HEK293T (cell line): ENCODE results near the gene WIZ.

Experiments
- ARNT ChIP-seq: fragments of 450-650 bp; IDR thresholded peaks from 2 replicates; pipeline ENCODE4 v1.6.1; 2017; ENCODE audit warnings: mild to moderate bottlenecking
- BHLHE40 ChIP-seq: fragments of 450-650 bp; IDR thresholded peaks from 2 replicates; pipeline ENCODE4 v1.6.1; 2016; ENCODE audit warnings: mild to moderate bottlenecking, moderate library complexity, borderline replicate concordance
- ELF4 ChIP-seq: fragments of 450-650 bp; IDR thresholded peaks from 2 replicates; pipeline ENCODE4 v1.6.1; 2017; ENCODE audit warnings: antibody characterized with exemption
- FOXK2 ChIP-seq: fragments of 450-650 bp; IDR thresholded peaks from 2 replicates; pipeline ENCODE4 v1.6.1; 2016; ENCODE audit warnings: mild to moderate bottlenecking
- FOXM1 ChIP-seq: fragments of 450-650 bp; IDR thresholded peaks from 2 replicates; pipeline ENCODE4 v1.6.1; 2017; ENCODE audit warnings: mild to moderate bottlenecking, borderline replicate concordance
- L3MBTL2 ChIP-seq: fragments of 450-650 bp; conservative IDR thresholded peaks from 2 replicates; pipeline ENCODE4 v1.6.1; 2016; ENCODE audit warnings: mild to moderate bottlenecking
- LEF1 ChIP-seq: fragments of 450-650 bp; IDR thresholded peaks from 2 replicates; pipeline ENCODE4 v1.6.1; 2017; ENCODE audit warnings: mild to moderate bottlenecking, borderline replicate concordance
- NFRKB ChIP-seq: fragments of 450-650 bp; IDR thresholded peaks from 2 replicates; pipeline ENCODE4 v1.6.1; 2016; ENCODE audit warnings: mild to moderate bottlenecking, moderate library complexity
- SP1 ChIP-seq: fragments of 450-650 bp; IDR thresholded peaks from 2 replicates; pipeline ENCODE4 v1.6.1; 2017
- SUZ12 ChIP-seq: fragments of 450-650 bp; IDR thresholded peaks from 2 replicates; pipeline ENCODE4 v1.6.1; 2016; ENCODE audit warnings: mild to moderate bottlenecking
- TARDBP ChIP-seq: fragments of 450-650 bp; IDR thresholded peaks from 2 replicates; pipeline ENCODE4 v1.6.1; 2016
- ZNF384 ChIP-seq: fragments of 450-650 bp; IDR thresholded peaks from 2 replicates; pipeline ENCODE4 v1.6.1; 2016
- TF ChIP-seq, protein P1 (sequence below): fragments of 450-650 bp; IDR thresholded peaks from 2 replicates; pipeline ENCODE4 v1.6.1; 2016

DNA sequence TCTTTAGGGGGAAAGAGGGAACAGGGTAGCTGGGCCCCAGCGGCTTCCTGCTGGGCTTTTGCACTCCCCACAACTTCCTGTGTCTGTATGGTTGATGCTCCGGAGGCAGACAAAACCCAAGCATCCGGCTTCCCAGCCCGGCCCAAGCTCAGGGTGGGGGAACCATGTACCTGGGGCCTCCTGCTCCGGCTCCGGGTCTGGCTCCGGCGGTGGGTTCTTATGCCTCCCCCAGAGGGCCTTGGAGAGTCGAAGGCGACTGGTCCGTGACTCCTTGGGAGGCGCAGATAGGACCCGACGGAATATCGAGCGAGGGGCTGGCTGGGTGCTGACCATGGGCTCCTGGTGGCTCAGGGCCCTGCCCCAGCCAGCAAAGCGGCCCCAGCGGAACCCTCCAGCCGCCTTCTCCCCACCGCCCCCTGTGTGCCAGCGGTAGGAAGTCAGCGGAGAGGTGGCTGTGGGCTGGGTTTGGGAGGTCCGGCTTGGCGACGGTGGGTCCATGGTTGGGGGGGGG lies 14.2 kb upstream of the WIZ start:
- TF ChIP-seq SP1 (no peak), L3MBTL2 (no peak), SUZ12 (no peak), NFRKB (no peak), LEF1 (no peak), ELF4 (no peak), ZNF384 (no peak), FOXM1 (no peak), ARNT (no peak), BHLHE40 (no peak), TARDBP (no peak), FOXK2 (no peak)
- TF ChIP-seq, protein P1, sequence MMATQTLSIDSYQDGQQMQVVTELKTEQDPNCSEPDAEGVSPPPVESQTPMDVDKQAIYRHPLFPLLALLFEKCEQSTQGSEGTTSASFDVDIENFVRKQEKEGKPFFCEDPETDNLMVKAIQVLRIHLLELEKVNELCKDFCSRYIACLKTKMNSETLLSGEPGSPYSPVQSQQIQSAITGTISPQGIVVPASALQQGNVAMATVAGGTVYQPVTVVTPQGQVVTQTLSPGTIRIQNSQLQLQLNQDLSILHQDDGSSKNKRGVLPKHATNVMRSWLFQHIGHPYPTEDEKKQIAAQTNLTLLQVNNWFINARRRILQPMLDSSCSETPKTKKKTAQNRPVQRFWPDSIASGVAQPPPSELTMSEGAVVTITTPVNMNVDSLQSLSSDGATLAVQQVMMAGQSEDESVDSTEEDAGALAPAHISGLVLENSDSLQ, result no peak
